IMR-90 (cell line): ENCODE measurements around the gene SIGLEC12. TPM values are rescaled to one million over a fixed set of nuclear protein-coding genes. Genes with fewer than 3 reads are reported as not detected.

Experiments used
- ATAC-seq: fragments of 200-7000 bp; cut with Tn5 transposase; 2 replicates; pipeline ENCODE4 v1.9.1; 2020; ENCODE audit warnings: low read depth, mild to moderate bottlenecking, moderate library complexity
- BruUV-seq: library from RNA; stranded (reverse); fragments of 400-500 nt; replicated peaks from 2 replicates; lab custom pipeline; 2021; lab: Mats Ljungman, UMichigan
- CTCF ChIA-PET: fragments of 300-600 bp; formaldehyde crosslinking; extraction: SDS; loops from one replicate; lab custom pipeline; 2021; ENCODE audit warnings: antibody characterized with exemption; lab: Yijun Ruan, JAX
- POLR2A ChIA-PET: fragments of 300-600 bp; sonication (Branson Sonifier 250); formaldehyde crosslinking; loops from one replicate; lab custom pipeline; 2022; ENCODE audit warnings: antibody characterized with exemption; ENCODE audit not compliant: unreplicated experiment; lab: Charles Lee
- DNase-seq: peaks from one replicate; pipeline ENCODE4 v3.0.0; 2013
- H2AFZ ChIP-seq: replicated peaks from 2 replicates; pipeline ENCODE3; 2013; ENCODE audit warnings: low read length, mild to moderate bottlenecking; ENCODE audit not compliant: poor library complexity
- H2AK5ac ChIP-seq: 2 replicates; pipeline ENCODE4 v1.6.1; 2013; ENCODE audit warnings: low read depth, low read length, inconsistent platforms
- H2AK9ac ChIP-seq: replicated peaks from 2 replicates; pipeline ENCODE3; 2013; ENCODE audit warnings: mild to moderate bottlenecking, low read depth, low read length, moderate library complexity; ENCODE audit not compliant: poor library complexity
- H2BK120ac ChIP-seq: 2 replicates; pipeline ENCODE4 v1.6.1; 2013; ENCODE audit warnings: low read depth, low read length, inconsistent platforms
- H2BK15ac ChIP-seq: 3 replicates; pipeline ENCODE4 v1.6.1; 2013; ENCODE audit warnings: low read depth, low read length, inconsistent platforms
- H2BK20ac ChIP-seq: 2 replicates; pipeline ENCODE4 v1.6.1; 2013; ENCODE audit warnings: low read depth, mild to moderate bottlenecking, inconsistent platforms, low read length, moderate library complexity
- H2BK5ac ChIP-seq: 2 replicates; pipeline ENCODE4 v1.6.1; 2013; ENCODE audit warnings: mild to moderate bottlenecking, low read depth, low read length, inconsistent platforms; ENCODE audit not compliant: poor library complexity, severe bottlenecking
- H3K14ac ChIP-seq: replicated peaks from 2 replicates; pipeline ENCODE4 v1.6.1; 2013; ENCODE audit warnings: low read depth, low read length, inconsistent platforms
- H3K18ac ChIP-seq: 2 replicates; pipeline ENCODE4 v1.6.1; 2013; ENCODE audit warnings: low read depth, low read length, control low read depth
- H3K23ac ChIP-seq: 2 replicates; pipeline ENCODE4 v1.6.1; 2013; ENCODE audit warnings: low read depth, low read length, inconsistent platforms
- H3K27ac ChIP-seq: 2 replicates; pipeline ENCODE4 v1.5.1; 2013; ENCODE audit warnings: mild to moderate bottlenecking, control low read depth, low read length; ENCODE audit not compliant: insufficient read depth
- H3K27me3 ChIP-seq: 2 replicates; pipeline ENCODE4 v1.6.1; 2013; ENCODE audit warnings: low read length; ENCODE audit not compliant: control insufficient read depth, insufficient read depth
- H3K36me3 ChIP-seq: 2 replicates; pipeline ENCODE4 v1.6.1; 2013; ENCODE audit warnings: low read length, mixed read lengths; ENCODE audit not compliant: control insufficient read depth, insufficient read depth
- H3K4ac ChIP-seq: 2 replicates; pipeline ENCODE4 v1.6.1; 2013; ENCODE audit warnings: low read depth, low read length, inconsistent platforms
- H3K4me1 ChIP-seq: 2 replicates; pipeline ENCODE4 v1.6.1; 2013; ENCODE audit warnings: low read length, mixed read lengths; ENCODE audit not compliant: control insufficient read depth, insufficient read depth
- H3K4me2 ChIP-seq: 2 replicates; pipeline ENCODE4 v1.6.1; 2013; ENCODE audit warnings: low read depth, mild to moderate bottlenecking, control low read depth, low read length, moderate library complexity
- H3K4me3 ChIP-seq: 2 replicates; pipeline ENCODE4 v1.5.1; 2013; ENCODE audit warnings: low read depth, mild to moderate bottlenecking, control low read depth, low read length, moderate library complexity; ENCODE audit not compliant: insufficient read depth
- H3K56ac ChIP-seq: 2 replicates; pipeline ENCODE4 v1.6.1; 2013; ENCODE audit warnings: low read length, inconsistent platforms; ENCODE audit not compliant: insufficient read depth; ENCODE audit errors: extremely low read depth
- H3K79me1 ChIP-seq, 2 experiments: 2 replicates each; pipeline ENCODE4 v1.6.1; 2013; ENCODE audit warnings: low read length in 2 of 2, inconsistent platforms in 1 of 2, low read depth in 1 of 2
- H3K9ac ChIP-seq: 2 replicates; pipeline ENCODE4 v1.6.1; 2013; ENCODE audit warnings: low read depth, low read length, control low read depth
- H3K9me1 ChIP-seq: 2 replicates; pipeline ENCODE4 v1.6.1; 2013; ENCODE audit warnings: low read length, inconsistent platforms; ENCODE audit not compliant: insufficient read depth
- H3K9me3 ChIP-seq: 2 replicates; pipeline ENCODE4 v1.6.1; 2013; ENCODE audit warnings: low read length; ENCODE audit not compliant: control insufficient read depth, insufficient read depth
- H4K20me1 ChIP-seq: 2 replicates; pipeline ENCODE4 v1.6.1; 2013; ENCODE audit warnings: low read length, inconsistent platforms; ENCODE audit not compliant: insufficient read depth
- H4K5ac ChIP-seq: 2 replicates; pipeline ENCODE4 v1.6.1; 2013; ENCODE audit warnings: mild to moderate bottlenecking, low read depth, low read length, control low read depth
- H4K8ac ChIP-seq, 2 experiments: 2 replicates each; pipeline ENCODE4 v1.6.1; 2013; ENCODE audit warnings: low read depth in 2 of 2, low read length in 2 of 2, control low read depth in 1 of 2, inconsistent platforms in 1 of 2
- H4K91ac ChIP-seq: 2 replicates; pipeline ENCODE4 v1.6.1; 2013; ENCODE audit warnings: low read depth, low read length, inconsistent platforms; ENCODE audit not compliant: insufficient read depth
- BHLHE40 ChIP-seq: fragments of 150-350 bp; IDR thresholded peaks from 2 replicates; pipeline ENCODE4 v1.6.1; 2016; ENCODE audit warnings: mild to moderate bottlenecking, low read depth, low read length
- CEBPB ChIP-seq: IDR thresholded peaks from 2 replicates; pipeline ENCODE4 v1.6.1; 2012; ENCODE audit warnings: low read depth, low read length, improper control_type of control experiment
- CHD1 ChIP-seq: IDR thresholded peaks from 2 replicates; pipeline ENCODE4 v1.6.1; 2012; ENCODE audit warnings: low read depth, low read length, improper control_type of control experiment
- FOS ChIP-seq: fragments of 150-350 bp; IDR thresholded peaks from 2 replicates; pipeline ENCODE4 v1.6.1; 2016; ENCODE audit warnings: low read depth, low read length
- MAFK ChIP-seq: IDR thresholded peaks from 2 replicates; pipeline ENCODE4 v1.6.1; 2012; ENCODE audit warnings: low read depth, low read length, improper control_type of control experiment
- MAZ ChIP-seq: IDR thresholded peaks from 2 replicates; pipeline ENCODE4 v1.6.1; 2012; ENCODE audit warnings: low read depth, mild to moderate bottlenecking, low read length, improper control_type of control experiment, moderate library complexity, borderline replicate concordance
- MXI1 ChIP-seq: IDR thresholded peaks from 2 replicates; pipeline ENCODE4 v1.6.1; 2012; ENCODE audit warnings: low read depth, mild to moderate bottlenecking, low read length, moderate library complexity, borderline replicate concordance
- NFE2L2 ChIP-seq: fragments of 150-350 bp; IDR thresholded peaks from 2 replicates; pipeline ENCODE4 v1.6.1; 2016; ENCODE audit warnings: low read depth, mild to moderate bottlenecking, low read length
- POLR2A ChIP-seq: IDR thresholded peaks from 2 replicates; pipeline ENCODE4 v1.6.1; 2012; ENCODE audit warnings: mild to moderate bottlenecking, low read depth, low read length
- RAD21 ChIP-seq: IDR thresholded peaks from 2 replicates; pipeline ENCODE4 v1.6.1; 2012; ENCODE audit warnings: low read length, improper control_type of control experiment
- RCOR1 ChIP-seq: IDR thresholded peaks from 2 replicates; pipeline ENCODE4 v1.6.1; 2012; ENCODE audit warnings: mild to moderate bottlenecking, low read length, improper control_type of control experiment; ENCODE audit not compliant: insufficient replicate concordance
- RFX5 ChIP-seq: IDR thresholded peaks from 2 replicates; pipeline ENCODE4 v1.8.0; 2012; ENCODE audit warnings: low read depth, mild to moderate bottlenecking, low read length, moderate library complexity
- SMC3 ChIP-seq: fragments of 150-350 bp; IDR thresholded peaks from 2 replicates; pipeline ENCODE4 v1.6.1; 2016; ENCODE audit warnings: low read depth, mild to moderate bottlenecking, antibody characterized with exemption, low read length, moderate library complexity
- WGBS, 2 experiments: methylation state at CpG; one replicate each; pipeline versions ENCODE4 v1.1.5 to v1.1.7; 2013; ENCODE audit warnings: missing lambda C conversion rate in 2 of 2; ENCODE audit not compliant: insufficient read length in 1 of 2; ENCODE audit errors: extremely low coverage in 2 of 2; 5-methylcytosine and 5-hydroxymethylcytosine counted together
- dilution Hi-C: fragments of 300-500 bp; cut with HindIII; formaldehyde crosslinking; loops from one replicate; pipeline ENCODE4 v1.14.3; 2018; ENCODE audit warnings: low sequenced_read_pairs; ENCODE audit not compliant: unreplicated experiment
- in situ Hi-C: fragments of 300-500 bp; cut with MboI; formaldehyde crosslinking; loops from 3 replicates; pipeline ENCODE4 v1.14.3; 2019; ENCODE audit warnings: low sequenced_read_pairs, inconsistent platforms, mixed read lengths
- intact Hi-C: fragments of 100-400 bp; cut with micrococcal nuclease; formaldehyde crosslinking; loops from 2 replicates; pipeline ENCODE4 v1.10.0; 2022
- polyA plus RNA-seq, 3 experiments: library from polyadenylated mRNA; depleted of rRNA; stranded (reverse); fragments of >200 nt; gene quantifications; 2 replicates each; pipeline ENCODE4 v1.2.3, GENCODE V29; 2012; ENCODE audit warnings: low replicate concordance in 1 of 3
- total RNA-seq: library from RNA; depleted of rRNA; stranded (reverse); fragments of >200 nt; gene quantifications from 2 replicates; pipeline ENCODE4 v1.2.3, GENCODE V29; 2012
- TF ChIP-seq, protein P1 (sequence below): fragments of 150-350 bp; IDR thresholded peaks from 2 replicates; pipeline ENCODE4 v1.6.1; 2016; ENCODE audit warnings: low read depth, mild to moderate bottlenecking, low read length, moderate library complexity, borderline replicate concordance
- TF ChIP-seq, protein P2 (sequence below): conservative IDR thresholded peaks from 2 replicates; pipeline ENCODE4 v1.5.1; 2012; ENCODE audit warnings: mild to moderate bottlenecking, low read depth, low read length, improper control_type of control experiment
- TF ChIP-seq, protein P3 (sequence below): fragments of 150-350 bp; IDR thresholded peaks from 2 replicates; pipeline ENCODE4 v1.6.1; 2017; ENCODE audit warnings: mild to moderate bottlenecking, antibody characterized with exemption, low read length, low read depth

SIGLEC12 gene
- total and polyA plus RNA-seq, 2 of the 4 experiments (the other 2 are of a cell fraction) = not detected

DNA sequence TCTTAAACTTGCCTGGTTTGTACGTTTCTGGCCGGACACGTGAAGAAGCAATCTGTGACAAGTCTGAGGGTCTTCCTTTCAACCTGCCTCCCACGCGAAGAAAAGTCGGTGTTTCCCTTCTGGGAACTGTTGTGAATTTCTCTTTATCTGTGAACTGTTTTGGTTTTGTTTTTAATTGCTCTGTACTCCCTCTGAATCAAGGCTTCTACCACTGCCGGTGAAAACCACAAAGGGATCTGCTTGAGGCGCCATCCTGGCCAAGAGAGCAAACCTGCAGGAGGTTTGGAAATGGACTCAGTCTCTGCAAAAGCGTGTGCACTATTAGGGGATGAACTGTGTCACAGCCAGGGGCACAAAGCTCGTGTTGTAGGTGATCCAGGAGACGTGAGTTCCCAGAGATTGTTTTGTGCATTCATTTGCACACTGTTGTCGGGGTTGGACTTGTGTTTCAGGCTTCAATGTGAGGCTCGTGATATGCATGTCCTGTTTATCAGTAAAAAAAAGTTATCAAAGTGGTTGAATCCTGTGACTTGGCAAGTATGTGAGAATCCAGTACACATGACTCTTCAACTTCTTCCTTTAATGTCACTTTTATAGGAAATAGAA is 53.1 kb downstream of the SIGLEC12 start:
- dilution Hi-C loops (no loop called here), in situ Hi-C loops (no loop called here)
- CTCF ChIA-PET = no interaction called here

More for the DNA sequence above, 53.1 kb downstream of the SIGLEC12 start:
- Histone ChIP-seq H2BK20ac (no peak overlapping the region), H2AK5ac (no peak overlapping the region), H3K4me3 (no peak overlapping the region), H3K56ac (no peak overlapping the region), H3K4me2 (no peak overlapping the region), H3K14ac (no peak overlapping the region), H2BK5ac (no peak overlapping the region), H3K23ac (no peak overlapping the region), H4K20me1 (no peaks in the 10 kb centered on the region), H3K36me3 (no peaks in the 10 kb centered on the region), H3K4me1 (no peaks in the 10 kb centered on the region), H4K5ac (no peak overlapping the region), H2BK120ac (no peak overlapping the region), H2BK15ac (no peak overlapping the region), H3K27me3 (no peaks in the 10 kb centered on the region), H2AK9ac (no peak overlapping the region), H4K8ac (no peak overlapping the region), H3K9me3 (peaks cover 4% of the 10 kb centered on the region), H2AFZ (no peak overlapping the region), H4K91ac (no peak overlapping the region), H3K27ac (no peak overlapping the region), H3K4ac (no peak overlapping the region), H3K79me1 (no peaks in the 10 kb centered on the region), H3K18ac (no peak overlapping the region), H3K9ac (no peak overlapping the region), H3K9me1 (no peaks in the 10 kb centered on the region)
- no peak for ATAC-seq
- TF ChIP-seq, protein P1, sequence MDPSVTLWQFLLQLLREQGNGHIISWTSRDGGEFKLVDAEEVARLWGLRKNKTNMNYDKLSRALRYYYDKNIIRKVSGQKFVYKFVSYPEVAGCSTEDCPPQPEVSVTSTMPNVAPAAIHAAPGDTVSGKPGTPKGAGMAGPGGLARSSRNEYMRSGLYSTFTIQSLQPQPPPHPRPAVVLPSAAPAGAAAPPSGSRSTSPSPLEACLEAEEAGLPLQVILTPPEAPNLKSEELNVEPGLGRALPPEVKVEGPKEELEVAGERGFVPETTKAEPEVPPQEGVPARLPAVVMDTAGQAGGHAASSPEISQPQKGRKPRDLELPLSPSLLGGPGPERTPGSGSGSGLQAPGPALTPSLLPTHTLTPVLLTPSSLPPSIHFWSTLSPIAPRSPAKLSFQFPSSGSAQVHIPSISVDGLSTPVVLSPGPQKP = no peak
- no peak for TF ChIP-seq CHD1
- TF ChIP-seq, protein P2, sequence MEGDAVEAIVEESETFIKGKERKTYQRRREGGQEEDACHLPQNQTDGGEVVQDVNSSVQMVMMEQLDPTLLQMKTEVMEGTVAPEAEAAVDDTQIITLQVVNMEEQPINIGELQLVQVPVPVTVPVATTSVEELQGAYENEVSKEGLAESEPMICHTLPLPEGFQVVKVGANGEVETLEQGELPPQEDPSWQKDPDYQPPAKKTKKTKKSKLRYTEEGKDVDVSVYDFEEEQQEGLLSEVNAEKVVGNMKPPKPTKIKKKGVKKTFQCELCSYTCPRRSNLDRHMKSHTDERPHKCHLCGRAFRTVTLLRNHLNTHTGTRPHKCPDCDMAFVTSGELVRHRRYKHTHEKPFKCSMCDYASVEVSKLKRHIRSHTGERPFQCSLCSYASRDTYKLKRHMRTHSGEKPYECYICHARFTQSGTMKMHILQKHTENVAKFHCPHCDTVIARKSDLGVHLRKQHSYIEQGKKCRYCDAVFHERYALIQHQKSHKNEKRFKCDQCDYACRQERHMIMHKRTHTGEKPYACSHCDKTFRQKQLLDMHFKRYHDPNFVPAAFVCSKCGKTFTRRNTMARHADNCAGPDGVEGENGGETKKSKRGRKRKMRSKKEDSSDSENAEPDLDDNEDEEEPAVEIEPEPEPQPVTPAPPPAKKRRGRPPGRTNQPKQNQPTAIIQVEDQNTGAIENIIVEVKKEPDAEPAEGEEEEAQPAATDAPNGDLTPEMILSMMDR = no peak
- TF ChIP-seq MAZ = no peak
- TF ChIP-seq NFE2L2 = no peak
- TF ChIP-seq BHLHE40 = no peak
- no peak for TF ChIP-seq CEBPB
- TF ChIP-seq POLR2A = no peak
- no peak for TF ChIP-seq FOS
- TF ChIP-seq, protein P3, sequence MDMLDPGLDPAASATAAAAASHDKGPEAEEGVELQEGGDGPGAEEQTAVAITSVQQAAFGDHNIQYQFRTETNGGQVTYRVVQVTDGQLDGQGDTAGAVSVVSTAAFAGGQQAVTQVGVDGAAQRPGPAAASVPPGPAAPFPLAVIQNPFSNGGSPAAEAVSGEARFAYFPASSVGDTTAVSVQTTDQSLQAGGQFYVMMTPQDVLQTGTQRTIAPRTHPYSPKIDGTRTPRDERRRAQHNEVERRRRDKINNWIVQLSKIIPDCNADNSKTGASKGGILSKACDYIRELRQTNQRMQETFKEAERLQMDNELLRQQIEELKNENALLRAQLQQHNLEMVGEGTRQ = no peak
- TF ChIP-seq RAD21 = no peak
- TF ChIP-seq SMC3 = no peak
- TF ChIP-seq MAFK = no peak
- TF ChIP-seq MXI1 = no peak
- TF ChIP-seq RCOR1 = no peak
- no peak for TF ChIP-seq RFX5
- no peak for DNase-seq
- BruUV-seq = no TSS peak
- POLR2A ChIA-PET = no interaction called here
- 52% methylated on average over 4 of the region's 13 CpGs; no CpG with 5 or more reads in 1 of the 2 experiments for WGBS, 2 experiments
- intact Hi-C loops = no loop called here
